ENCODE results near the gene GRIP2.

DNA sequence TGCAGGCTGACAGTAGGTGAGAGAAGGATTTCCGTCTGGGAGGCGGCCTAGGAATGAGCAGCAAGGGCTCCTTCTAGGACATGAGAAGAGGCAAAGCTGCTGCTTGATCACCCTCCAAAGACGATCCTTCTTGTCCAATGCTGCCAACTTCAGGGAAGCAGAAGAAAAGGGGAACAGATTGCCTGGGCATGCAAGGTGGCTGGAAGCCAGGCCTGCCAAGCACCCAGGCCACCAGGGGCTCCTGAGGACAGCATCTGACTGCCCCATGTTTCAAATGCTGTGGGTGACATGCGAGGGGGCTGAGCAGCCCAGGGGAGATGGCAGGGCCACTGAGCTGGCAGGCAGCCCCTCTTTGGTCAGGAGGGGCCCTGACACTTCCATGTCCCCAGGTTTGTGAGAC lies 3.3 kb upstream of the GRIP2 start:
- TF ChIP-seq POLR2A (IDR thresholded peaks at IDR 0.05; ENCODE audit: low read depth, low read length) (no peak), GATA2 (IDR thresholded peaks at IDR 0.05; ENCODE audit: insufficient read depth, insufficient read length, low read depth, low read length) (no peak), MYC (IDR thresholded peaks at IDR 0.05; ENCODE audit: low read depth, low read length) (no peak), POLR2AphosphoS5 (IDR thresholded peaks at IDR 0.05; ENCODE audit: insufficient read depth, low read depth, low read length) (no peak), EZH2 (IDR thresholded peaks at IDR 0.05; ENCODE audit: borderline replicate concordance, low read depth, low read length, severe bottlenecking) (no peak)
- TF ChIP-seq, protein P1, sequence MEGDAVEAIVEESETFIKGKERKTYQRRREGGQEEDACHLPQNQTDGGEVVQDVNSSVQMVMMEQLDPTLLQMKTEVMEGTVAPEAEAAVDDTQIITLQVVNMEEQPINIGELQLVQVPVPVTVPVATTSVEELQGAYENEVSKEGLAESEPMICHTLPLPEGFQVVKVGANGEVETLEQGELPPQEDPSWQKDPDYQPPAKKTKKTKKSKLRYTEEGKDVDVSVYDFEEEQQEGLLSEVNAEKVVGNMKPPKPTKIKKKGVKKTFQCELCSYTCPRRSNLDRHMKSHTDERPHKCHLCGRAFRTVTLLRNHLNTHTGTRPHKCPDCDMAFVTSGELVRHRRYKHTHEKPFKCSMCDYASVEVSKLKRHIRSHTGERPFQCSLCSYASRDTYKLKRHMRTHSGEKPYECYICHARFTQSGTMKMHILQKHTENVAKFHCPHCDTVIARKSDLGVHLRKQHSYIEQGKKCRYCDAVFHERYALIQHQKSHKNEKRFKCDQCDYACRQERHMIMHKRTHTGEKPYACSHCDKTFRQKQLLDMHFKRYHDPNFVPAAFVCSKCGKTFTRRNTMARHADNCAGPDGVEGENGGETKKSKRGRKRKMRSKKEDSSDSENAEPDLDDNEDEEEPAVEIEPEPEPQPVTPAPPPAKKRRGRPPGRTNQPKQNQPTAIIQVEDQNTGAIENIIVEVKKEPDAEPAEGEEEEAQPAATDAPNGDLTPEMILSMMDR (IDR thresholded peaks at IDR 0.05; ENCODE audit: extremely low read depth in 1 of 2, insufficient read depth in 1 of 2, low read depth in 1 of 2, low read length in 2 of 2): no peak

Measured in endothelial cell of umbilical vein (primary cell).